Spleen (tissue), 11 donors: ENCODE results near the gene CYP8B1. TPM values are rescaled to one million over a fixed set of nuclear protein-coding genes. Genes with fewer than 3 reads are reported as not detected.
A peak's percentile ranks its signal among the peaks of the same experiment; 100 is the strongest.

Experiments
- DNase-seq: peaks from one replicate; pipeline ENCODE4 v3.0.0-alpha.2; 2020
- H3K27ac ChIP-seq, 8 donors: fragments of 200-600 bp; sonication (generic) in 7 of 8; 1 replicate in 4 of 8; 2 replicates in 4 of 8; pipeline versions ENCODE4 v1.5.0 to v1.8.0; 2016 to 2021; ENCODE audit warnings: inconsistent platforms in 4 of 8, mild to moderate bottlenecking in 4 of 8, moderate library complexity in 1 of 8
- H3K27me3 ChIP-seq, 7 donors: fragments of 200-600 bp; sonication (generic) in 6 of 7; replicated peaks in 1 of 7; 1 replicate in 4 of 7; 2 replicates in 3 of 7; pipeline versions ENCODE4 v1.5.0 to v1.8.0; 2016 to 2021; ENCODE audit warnings: inconsistent platforms in 3 of 7, mild to moderate bottlenecking in 1 of 7
- H3K36me3 ChIP-seq, 6 donors: fragments of 200-600 bp; sonication (generic) in 5 of 6; 1 replicate in 4 of 6; 2 replicates in 2 of 6; pipeline versions ENCODE4 v1.5.0 to v1.8.0; 2016 to 2021; ENCODE audit warnings: inconsistent platforms in 2 of 6
- H3K4me1 ChIP-seq, 6 donors: fragments of 200-600 bp; sonication (generic) in 5 of 6; 1 replicate in 3 of 6; 2 replicates in 3 of 6; pipeline versions ENCODE4 v1.5.0 to v1.8.0; 2016 to 2021; ENCODE audit warnings: inconsistent platforms in 3 of 6
- H3K4me3 ChIP-seq, 8 donors: fragments of 200-600 bp; sonication (generic) in 7 of 8; 1 replicate in 4 of 8; 2 replicates in 4 of 8; pipeline versions ENCODE4 v1.5.0 to v1.8.0; 2016 to 2021; ENCODE audit warnings: inconsistent platforms in 4 of 8, mild to moderate bottlenecking in 4 of 8, moderate library complexity in 2 of 8
- H3K9me3 ChIP-seq, 8 donors: fragments of 200-600 bp; sonication (generic) in 7 of 8; 1 replicate in 4 of 8; 2 replicates in 4 of 8; pipeline versions ENCODE4 v1.5.0 to v1.8.0; 2016 to 2021; ENCODE audit warnings: inconsistent platforms in 4 of 8
- CTCF ChIP-seq, 11 experiments: fragments of 200-600 bp in 7 of 11; fragments of 450-650 bp in 4 of 11; sonication (generic) in 4 of 11; IDR thresholded peaks in 8 of 11; conservative IDR thresholded peaks in 3 of 11; 1 replicate in 7 of 11; 2 replicates in 4 of 11; pipeline versions ENCODE4 v1.4.0 to v1.8.0; 2016 to 2021; ENCODE audit warnings: antibody characterized with exemption in 11 of 11, inconsistent platforms in 4 of 11, mild to moderate bottlenecking in 1 of 11
- POLR2A ChIP-seq, 3 donors: fragments of 450-650 bp; IDR thresholded peaks; one replicate each; pipeline ENCODE4 v1.5.1; 2017; ENCODE audit warnings: antibody characterized with exemption in 3 of 3, mild to moderate bottlenecking in 1 of 3
- POLR2AphosphoS5 ChIP-seq, 3 donors: sonication (generic); formaldehyde crosslinking; IDR thresholded peaks; one replicate each; pipeline ENCODE4 v1.5.1; 2017; ENCODE audit warnings: antibody characterized with exemption in 3 of 3
- WGBS, 5 donors: extraction: QIAGEN DNeasy Blood & Tissue Kit in 3 of 5; methylation state at CpG; one replicate each; pipeline versions ENCODE4 v1.1.5 to v1.1.7; 2013 to 2018; 5-methylcytosine and 5-hydroxymethylcytosine counted together
- intact Hi-C: fragments of 100-400 bp; cut with DNase I; formaldehyde crosslinking; loops from one replicate; pipeline ENCODE4 v1.15.0; 2023; ENCODE audit warnings: low total_unique reads
- polyA plus RNA-seq, 3 donors: library from polyadenylated mRNA; stranded (reverse); fragments of 200-250 nt; gene quantifications; one replicate each; pipeline ENCODE4 v1.2.1, GENCODE V29; 2013
- total RNA-seq, 7 donors: library from RNA; depleted of rRNA in 3 of 7; stranded (reverse); fragments of >200 nt in 3 of 7; fragmentation: NEBNext Ultra II Directional in 4 of 7; extraction: Animal tissue kit (Norgen Biotek cat#: 25700) in 4 of 7; gene quantifications; one replicate each; pipeline versions ENCODE4 v1.1.0 to v1.2.1, GENCODE V29; 2016 to 2021
- donor health status: healthy with polysubstance abuse.
- donor health status: DM: no; HTN: no; CAD: no; lungs with moderate emphysema.
- donor health status: DM: no; HTN: no; CAD: no.
- donor health status: Bipolar disorder and iron deficiency.
- donor health status: healthy.
- donor health status: DM: no; HTN: no; CAD: no.
- donor health status: DM: yes; HTN: yes; CAD: no.

CYP8B1 gene
- total and polyA plus RNA-seq, 10 donors, result 0.02 TPM; not detected in 9

DNA sequence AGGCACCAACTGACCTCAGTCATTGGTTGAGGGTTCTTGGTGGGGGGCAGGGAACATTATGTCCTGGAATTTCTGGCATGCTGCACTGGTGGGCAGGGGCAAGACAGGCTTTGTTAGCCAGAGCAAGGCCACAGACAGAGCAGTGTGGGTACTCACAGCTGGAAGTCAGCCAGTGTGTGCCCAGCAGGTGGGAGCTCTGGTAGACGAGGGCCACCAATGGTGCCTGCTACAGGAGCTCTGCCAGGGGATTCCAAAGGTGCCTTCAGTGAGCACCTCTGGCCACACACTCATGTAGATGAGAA, 31.3 kb downstream of the CYP8B1 start:
- intact Hi-C loops, result no loop called here
- no peak for DNase-seq
- peaks cover 14 to 54% (median 35%) of the 10 kb centered on the region in 6 donors for H3K4me1 ChIP-seq
- H3K9me3 ChIP-seq, result no peaks in the 10 kb centered on the region
- 79 to 86% (median 80%) methylated on average over 1 of the region's 1 CpG for WGBS, 5 donors
- no peaks in the 10 kb centered on the region for H3K27me3 ChIP-seq
- H3K36me3 ChIP-seq, result no peaks in the 10 kb centered on the region
- no peak overlapping the region for H3K4me3 ChIP-seq
- peak overlapping the region in 4 of 8 donors; percentile 12 to 59 (median 48) for H3K27ac ChIP-seq
- TF ChIP-seq POLR2AphosphoS5 (IDR thresholded peaks at IDR 0.05) (no peak), CTCF (IDR thresholded peaks at IDR 0.05 in 8 of 11, conservative IDR thresholded peaks at IDR 0.05 in 3 of 11) (no peak), POLR2A (IDR thresholded peaks at IDR 0.05) (no peak)

DNA sequence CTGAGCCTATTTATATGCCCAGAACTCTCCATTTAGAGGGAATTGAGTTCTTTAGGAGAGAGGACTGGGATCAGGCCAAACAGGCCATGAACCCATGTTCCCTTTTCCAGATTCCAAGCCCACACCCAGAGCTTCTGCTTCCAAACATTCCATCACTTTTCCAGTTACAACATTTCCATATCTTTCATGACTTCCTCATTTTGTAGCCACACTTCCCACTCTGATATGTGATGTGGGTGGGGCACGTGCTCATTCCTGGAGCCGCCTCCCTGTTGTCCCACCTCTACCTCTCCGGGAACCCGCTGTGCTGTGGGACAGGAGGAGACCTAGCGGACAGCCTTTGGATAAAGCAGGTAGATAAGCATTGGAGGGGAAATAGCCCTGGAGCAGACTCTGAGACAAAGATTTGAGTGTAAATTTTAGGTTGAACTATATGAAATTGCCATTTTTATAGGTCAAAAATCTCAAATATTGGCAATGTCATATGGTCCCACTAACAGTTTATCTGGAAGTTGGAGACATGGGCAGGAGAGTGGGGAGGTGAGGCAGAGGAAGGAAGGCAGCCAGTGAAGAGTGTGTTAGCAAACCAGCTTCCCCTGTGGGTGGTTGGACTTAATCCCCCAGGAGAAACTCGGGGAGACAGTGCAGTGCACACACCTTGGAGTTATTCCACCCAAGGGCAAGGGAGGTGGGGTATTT, 31.8 kb downstream of the CYP8B1 start:
- intact Hi-C loops, result no loop called here
- no peak overlapping the region for H3K4me3 ChIP-seq
- no peaks in the 10 kb centered on the region for H3K36me3 ChIP-seq
- TF ChIP-seq CTCF (IDR thresholded peaks at IDR 0.05 in 8 of 11, conservative IDR thresholded peaks at IDR 0.05 in 3 of 11), result no peak
- no peak for TF ChIP-seq POLR2AphosphoS5 (IDR thresholded peaks at IDR 0.05)
- no peak for TF ChIP-seq POLR2A (IDR thresholded peaks at IDR 0.05)
- peaks cover 14 to 54% (median 35%) of the 10 kb centered on the region in 6 donors for H3K4me1 ChIP-seq
- no peaks in the 10 kb centered on the region for H3K27me3 ChIP-seq
- H3K27ac ChIP-seq, result peak overlapping the region in 5 of 8 donors; percentile 2 to 59 (median 43)
- 65 to 80% (median 72%) methylated on average over 6 of the region's 6 CpGs for WGBS, 5 donors
- H3K9me3 ChIP-seq, result no peaks in the 10 kb centered on the region
- no peak for DNase-seq

GRCh38 chr3:42841332-42841731, 34.3 kb downstream of the CYP8B1 start:
- Histone ChIP-seq H3K27ac (no peak overlapping the region), H3K9me3 (no peaks in the 10 kb centered on the region), H3K36me3 (no peaks in the 10 kb centered on the region), H3K4me1 (peaks cover 3 to 33% (median 18%) of the 10 kb centered on the region in 6 donors), H3K27me3 (no peaks in the 10 kb centered on the region), H3K4me3 (no peak overlapping the region)
- intact Hi-C loops, result no loop called here
- 68 to 100% (median 95%) methylated on average over 1 of the region's 1 CpG for WGBS, 5 donors
- TF ChIP-seq POLR2AphosphoS5 (IDR thresholded peaks at IDR 0.05), result no peak
- TF ChIP-seq CTCF (IDR thresholded peaks at IDR 0.05 in 8 of 11, conservative IDR thresholded peaks at IDR 0.05 in 3 of 11), result no peak
- TF ChIP-seq POLR2A (IDR thresholded peaks at IDR 0.05), result no peak
- DNase-seq, result no peak

DNA sequence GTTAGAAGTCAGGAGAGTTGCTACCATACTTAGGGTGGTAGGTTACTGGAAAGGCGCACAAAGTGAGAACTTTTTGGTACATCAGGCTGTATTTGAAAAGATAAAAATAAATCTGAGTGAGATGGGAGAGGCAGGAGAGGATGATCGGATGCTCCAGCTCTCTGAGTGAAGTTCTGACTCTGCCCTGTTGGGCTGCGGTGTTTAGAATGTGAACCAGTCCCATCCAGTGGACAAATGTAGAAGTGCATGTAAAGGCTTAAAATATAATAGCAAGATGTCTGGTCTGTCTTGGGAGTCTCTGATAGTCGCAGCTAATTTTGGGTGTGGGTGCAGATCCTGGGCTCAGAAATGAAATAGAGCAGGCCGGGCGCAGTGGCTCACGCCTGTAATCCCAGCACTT, 36.1 kb downstream of the CYP8B1 start:
- no peak overlapping the region for H3K27ac ChIP-seq
- no peak for DNase-seq
- peaks cover 0 to 18% (median 8%) of the 10 kb centered on the region in 6 donors for H3K4me1 ChIP-seq
- intact Hi-C loops, result loop anchor here (5.0 kb wide), 1 partner anchor 43 kb away; no protein-coding TSS in a partner anchor
- WGBS, 5 donors, result 46 to 56% (median 51%) methylated on average over 7 of the region's 7 CpGs
- H3K9me3 ChIP-seq, result no peaks in the 10 kb centered on the region
- no peaks in the 10 kb centered on the region for H3K27me3 ChIP-seq
- H3K36me3 ChIP-seq, result no peaks in the 10 kb centered on the region
- peak overlapping the region in 1 of 8 donors; percentile 28 for H3K4me3 ChIP-seq
- TF ChIP-seq POLR2AphosphoS5 (IDR thresholded peaks at IDR 0.05) (no peak), CTCF (IDR thresholded peaks at IDR 0.05 in 8 of 11, conservative IDR thresholded peaks at IDR 0.05 in 3 of 11) (peak; percentile 34 to 76 (median 70)), POLR2A (IDR thresholded peaks at IDR 0.05) (no peak)
